HEK293 (cell line): Measurements from ENCODE around the gene VSTM4.

ENCODE experiments used
- CTCF ChIA-PET: fragments of 350-600 bp; formaldehyde crosslinking; extraction: SDS; loops from one replicate; lab custom pipeline; 2021; ENCODE audit warnings: antibody characterized with exemption; lab: Yijun Ruan, JAX
- POLR2A ChIA-PET: fragments of 300-600 bp; formaldehyde crosslinking; extraction: SDS; loops from one replicate; lab custom pipeline; 2020; ENCODE audit warnings: antibody characterized with exemption, inconsistent platforms; lab: Yijun Ruan, JAX
- H3K27ac ChIP-seq: fragments of 200-500 bp; sonication (Bioruptor generic); 2 replicates; pipeline ENCODE4 v1.5.1; 2014; ENCODE audit warnings: low read depth, low read length, control low read depth, inconsistent platforms; ENCODE audit errors: extremely low read depth
- H3K36me3 ChIP-seq, 2 experiments: fragments of 200-500 bp in 1 of 2; sonication (Bioruptor generic) in 1 of 2; 1 replicate in 1 of 2; 2 replicates in 1 of 2; pipeline ENCODE4 v1.5.1; 2014 to 2017; ENCODE audit warnings: inconsistent platforms in 2 of 2, low read length in 2 of 2; ENCODE audit not compliant: control insufficient read depth in 2 of 2, insufficient read depth in 1 of 2
- H3K4me1 ChIP-seq: fragments of 200-500 bp; sonication (Bioruptor generic); 2 replicates; pipeline ENCODE4 v1.5.1; 2014; ENCODE audit warnings: mild to moderate bottlenecking, low read length, inconsistent platforms; ENCODE audit not compliant: control insufficient read depth, insufficient read depth
- H3K4me3 ChIP-seq: 2 replicates; pipeline ENCODE4 v1.5.1; 2011; ENCODE audit warnings: low read depth, mild to moderate bottlenecking, control low read depth, low read length, moderate library complexity
- H3K9me3 ChIP-seq: fragments of 200-500 bp; sonication (Bioruptor generic); 2 replicates; pipeline ENCODE4 v1.5.1; 2014; ENCODE audit warnings: low read depth, low read length, inconsistent platforms; ENCODE audit not compliant: control insufficient read depth, insufficient read depth
- FEZF1 ChIP-seq: fragments of 450-650 bp; formaldehyde crosslinking; IDR thresholded peaks from 2 replicates; pipeline ENCODE4 v1.5.1; 2016; ENCODE audit warnings: missing biosample characterization, missing genetic modification characterization
- GLI2 ChIP-seq: fragments of 450-650 bp; formaldehyde crosslinking; IDR thresholded peaks from 2 replicates; pipeline ENCODE4; 2017; ENCODE audit warnings: missing biosample characterization, missing genetic modification characterization, low read depth, borderline replicate concordance
- ZBTB26 ChIP-seq: fragments of 450-650 bp; formaldehyde crosslinking; optimal IDR thresholded peaks from 2 replicates; pipeline ENCODE3; 2016; ENCODE audit warnings: missing biosample characterization, mild to moderate bottlenecking, missing genetic modification characterization
- ZNF2 ChIP-seq: fragments of 450-650 bp; formaldehyde crosslinking; IDR thresholded peaks from 2 replicates; pipeline ENCODE4 v1.5.1; 2016; ENCODE audit warnings: missing biosample characterization, missing genetic modification characterization
- ZNF221 ChIP-seq: fragments of 450-650 bp; formaldehyde crosslinking; IDR thresholded peaks from 2 replicates; pipeline ENCODE4 v1.5.1; 2017; ENCODE audit warnings: missing biosample characterization, missing genetic modification characterization, borderline replicate concordance
- ZNF292 ChIP-seq: fragments of 450-650 bp; formaldehyde crosslinking; IDR thresholded peaks from 2 replicates; pipeline ENCODE4 v1.5.1; 2016; ENCODE audit warnings: low read depth, missing biosample characterization, missing genetic modification characterization, borderline replicate concordance
- ZNF530 ChIP-seq: fragments of 450-650 bp; formaldehyde crosslinking; IDR thresholded peaks from 2 replicates; pipeline ENCODE4 v1.5.1; 2016; ENCODE audit warnings: low read depth, missing biosample characterization, missing genetic modification characterization
- ZNF548 ChIP-seq: fragments of 450-650 bp; formaldehyde crosslinking; IDR thresholded peaks from 2 replicates; pipeline ENCODE4 v1.5.1; 2016; ENCODE audit warnings: missing biosample characterization, missing genetic modification characterization
- ZNF660 ChIP-seq: fragments of 450-650 bp; IDR thresholded peaks from 2 replicates; pipeline ENCODE4 v1.5.1; 2018; ENCODE audit warnings: missing biosample characterization, mild to moderate bottlenecking, missing genetic modification characterization
- ZNF692 ChIP-seq: fragments of 450-650 bp; formaldehyde crosslinking; IDR thresholded peaks from 2 replicates; pipeline ENCODE4 v1.5.1; 2016; ENCODE audit warnings: missing biosample characterization, missing genetic modification characterization
- ZSCAN5A ChIP-seq: fragments of 450-650 bp; formaldehyde crosslinking; IDR thresholded peaks from 2 replicates; pipeline ENCODE4 v1.5.1; 2016; ENCODE audit warnings: missing biosample characterization, missing genetic modification characterization
- TF ChIP-seq, protein P1 (sequence below): IDR thresholded peaks from 2 replicates; pipeline ENCODE4 v1.6.1; 2011; ENCODE audit warnings: mild to moderate bottlenecking, low read depth, low read length, borderline replicate concordance
- TF ChIP-seq, protein P2 (sequence below): fragments of 450-650 bp; formaldehyde crosslinking; IDR thresholded peaks from 2 replicates; pipeline ENCODE4 v1.5.0; 2017; ENCODE audit warnings: missing biosample characterization, missing genetic modification characterization, borderline replicate concordance
- TF ChIP-seq, protein P3 (sequence below): fragments of 450-650 bp; formaldehyde crosslinking; IDR thresholded peaks from 2 replicates; pipeline ENCODE4 v1.5.1; 2016; ENCODE audit warnings: missing biosample characterization, missing genetic modification characterization, borderline replicate concordance

The VSTM4 gene

DNA sequence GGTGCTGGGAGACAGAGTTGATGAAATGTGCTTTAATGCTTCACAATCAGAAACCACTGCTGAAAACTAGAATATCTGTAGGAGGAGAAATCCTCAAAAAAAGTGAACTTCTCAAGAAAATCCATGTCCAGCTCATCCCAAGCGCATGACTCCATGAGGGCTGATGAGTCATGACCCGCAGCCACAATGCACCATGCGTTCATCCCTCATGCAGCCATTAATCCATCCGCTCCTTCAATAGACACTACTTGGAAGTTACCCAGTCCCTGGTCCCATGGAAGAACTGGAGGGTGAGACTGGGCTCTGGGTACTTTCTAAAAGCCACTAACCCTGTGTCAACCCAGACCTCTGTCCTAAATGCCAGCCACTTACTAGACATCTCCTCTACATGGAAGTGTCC, 48.4 kb upstream of the VSTM4 start:
- Histone ChIP-seq H3K27ac (no peak overlapping the region), H3K36me3 (no peaks in the 10 kb centered on the region), H3K4me1 (no peaks in the 10 kb centered on the region), H3K4me3 (no peak overlapping the region), H3K9me3 (no peaks in the 10 kb centered on the region)
- ChIA-PET POLR2A (no interaction called here), CTCF (interaction anchor here (0.6 to 1.7 kb wide), 5 partner anchors 8 to 507 kb away, joined by 3 to 5 read pairs (median 3); no protein-coding TSS in a partner anchor)
- TF ChIP-seq ZSCAN5A (tag by site-specific recombination) (no peak), ZNF692 (tag by site-specific recombination) (no peak), ZNF530 (tag by site-specific recombination) (no peak), ZNF548 (tag by site-specific recombination) (no peak), ZNF292 (tag by site-specific recombination) (no peak), ZNF2 (tag by site-specific recombination) (no peak), ZNF221 (no peak), GLI2 (tag by site-specific recombination) (no peak), FEZF1 (tag by site-specific recombination) (no peak), ZNF660 (tag by site-specific recombination) (no peak), ZBTB26 (tag by site-specific recombination) (no peak)
- TF ChIP-seq, protein P1, sequence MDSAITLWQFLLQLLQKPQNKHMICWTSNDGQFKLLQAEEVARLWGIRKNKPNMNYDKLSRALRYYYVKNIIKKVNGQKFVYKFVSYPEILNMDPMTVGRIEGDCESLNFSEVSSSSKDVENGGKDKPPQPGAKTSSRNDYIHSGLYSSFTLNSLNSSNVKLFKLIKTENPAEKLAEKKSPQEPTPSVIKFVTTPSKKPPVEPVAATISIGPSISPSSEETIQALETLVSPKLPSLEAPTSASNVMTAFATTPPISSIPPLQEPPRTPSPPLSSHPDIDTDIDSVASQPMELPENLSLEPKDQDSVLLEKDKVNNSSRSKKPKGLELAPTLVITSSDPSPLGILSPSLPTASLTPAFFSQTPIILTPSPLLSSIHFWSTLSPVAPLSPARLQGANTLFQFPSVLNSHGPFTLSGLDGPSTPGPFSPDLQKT: no peak
- TF ChIP-seq, protein P2, sequence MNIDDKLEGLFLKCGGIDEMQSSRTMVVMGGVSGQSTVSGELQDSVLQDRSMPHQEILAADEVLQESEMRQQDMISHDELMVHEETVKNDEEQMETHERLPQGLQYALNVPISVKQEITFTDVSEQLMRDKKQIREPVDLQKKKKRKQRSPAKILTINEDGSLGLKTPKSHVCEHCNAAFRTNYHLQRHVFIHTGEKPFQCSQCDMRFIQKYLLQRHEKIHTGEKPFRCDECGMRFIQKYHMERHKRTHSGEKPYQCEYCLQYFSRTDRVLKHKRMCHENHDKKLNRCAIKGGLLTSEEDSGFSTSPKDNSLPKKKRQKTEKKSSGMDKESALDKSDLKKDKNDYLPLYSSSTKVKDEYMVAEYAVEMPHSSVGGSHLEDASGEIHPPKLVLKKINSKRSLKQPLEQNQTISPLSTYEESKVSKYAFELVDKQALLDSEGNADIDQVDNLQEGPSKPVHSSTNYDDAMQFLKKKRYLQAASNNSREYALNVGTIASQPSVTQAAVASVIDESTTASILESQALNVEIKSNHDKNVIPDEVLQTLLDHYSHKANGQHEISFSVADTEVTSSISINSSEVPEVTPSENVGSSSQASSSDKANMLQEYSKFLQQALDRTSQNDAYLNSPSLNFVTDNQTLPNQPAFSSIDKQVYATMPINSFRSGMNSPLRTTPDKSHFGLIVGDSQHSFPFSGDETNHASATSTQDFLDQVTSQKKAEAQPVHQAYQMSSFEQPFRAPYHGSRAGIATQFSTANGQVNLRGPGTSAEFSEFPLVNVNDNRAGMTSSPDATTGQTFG (tag by site-specific recombination): no peak
- TF ChIP-seq, protein P3, sequence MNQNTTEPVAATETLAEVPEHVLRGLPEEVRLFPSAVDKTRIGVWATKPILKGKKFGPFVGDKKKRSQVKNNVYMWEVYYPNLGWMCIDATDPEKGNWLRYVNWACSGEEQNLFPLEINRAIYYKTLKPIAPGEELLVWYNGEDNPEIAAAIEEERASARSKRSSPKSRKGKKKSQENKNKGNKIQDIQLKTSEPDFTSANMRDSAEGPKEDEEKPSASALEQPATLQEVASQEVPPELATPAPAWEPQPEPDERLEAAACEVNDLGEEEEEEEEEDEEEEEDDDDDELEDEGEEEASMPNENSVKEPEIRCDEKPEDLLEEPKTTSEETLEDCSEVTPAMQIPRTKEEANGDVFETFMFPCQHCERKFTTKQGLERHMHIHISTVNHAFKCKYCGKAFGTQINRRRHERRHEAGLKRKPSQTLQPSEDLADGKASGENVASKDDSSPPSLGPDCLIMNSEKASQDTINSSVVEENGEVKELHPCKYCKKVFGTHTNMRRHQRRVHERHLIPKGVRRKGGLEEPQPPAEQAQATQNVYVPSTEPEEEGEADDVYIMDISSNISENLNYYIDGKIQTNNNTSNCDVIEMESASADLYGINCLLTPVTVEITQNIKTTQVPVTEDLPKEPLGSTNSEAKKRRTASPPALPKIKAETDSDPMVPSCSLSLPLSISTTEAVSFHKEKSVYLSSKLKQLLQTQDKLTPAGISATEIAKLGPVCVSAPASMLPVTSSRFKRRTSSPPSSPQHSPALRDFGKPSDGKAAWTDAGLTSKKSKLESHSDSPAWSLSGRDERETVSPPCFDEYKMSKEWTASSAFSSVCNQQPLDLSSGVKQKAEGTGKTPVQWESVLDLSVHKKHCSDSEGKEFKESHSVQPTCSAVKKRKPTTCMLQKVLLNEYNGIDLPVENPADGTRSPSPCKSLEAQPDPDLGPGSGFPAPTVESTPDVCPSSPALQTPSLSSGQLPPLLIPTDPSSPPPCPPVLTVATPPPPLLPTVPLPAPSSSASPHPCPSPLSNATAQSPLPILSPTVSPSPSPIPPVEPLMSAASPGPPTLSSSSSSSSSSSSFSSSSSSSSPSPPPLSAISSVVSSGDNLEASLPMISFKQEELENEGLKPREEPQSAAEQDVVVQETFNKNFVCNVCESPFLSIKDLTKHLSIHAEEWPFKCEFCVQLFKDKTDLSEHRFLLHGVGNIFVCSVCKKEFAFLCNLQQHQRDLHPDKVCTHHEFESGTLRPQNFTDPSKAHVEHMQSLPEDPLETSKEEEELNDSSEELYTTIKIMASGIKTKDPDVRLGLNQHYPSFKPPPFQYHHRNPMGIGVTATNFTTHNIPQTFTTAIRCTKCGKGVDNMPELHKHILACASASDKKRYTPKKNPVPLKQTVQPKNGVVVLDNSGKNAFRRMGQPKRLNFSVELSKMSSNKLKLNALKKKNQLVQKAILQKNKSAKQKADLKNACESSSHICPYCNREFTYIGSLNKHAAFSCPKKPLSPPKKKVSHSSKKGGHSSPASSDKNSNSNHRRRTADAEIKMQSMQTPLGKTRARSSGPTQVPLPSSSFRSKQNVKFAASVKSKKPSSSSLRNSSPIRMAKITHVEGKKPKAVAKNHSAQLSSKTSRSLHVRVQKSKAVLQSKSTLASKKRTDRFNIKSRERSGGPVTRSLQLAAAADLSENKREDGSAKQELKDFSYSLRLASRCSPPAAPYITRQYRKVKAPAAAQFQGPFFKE: no peak
